ENCODE measurements around the gene YPEL4. TPM values are rescaled to one million over a fixed set of nuclear protein-coding genes. Genes with fewer than 3 reads are reported as not detected.
A peak's percentile ranks its signal among the peaks of the same experiment; 100 is the strongest.

The YPEL4 gene
- total RNA-seq, 1 donor from 2014 or later: 0.09 TPM

DNA sequence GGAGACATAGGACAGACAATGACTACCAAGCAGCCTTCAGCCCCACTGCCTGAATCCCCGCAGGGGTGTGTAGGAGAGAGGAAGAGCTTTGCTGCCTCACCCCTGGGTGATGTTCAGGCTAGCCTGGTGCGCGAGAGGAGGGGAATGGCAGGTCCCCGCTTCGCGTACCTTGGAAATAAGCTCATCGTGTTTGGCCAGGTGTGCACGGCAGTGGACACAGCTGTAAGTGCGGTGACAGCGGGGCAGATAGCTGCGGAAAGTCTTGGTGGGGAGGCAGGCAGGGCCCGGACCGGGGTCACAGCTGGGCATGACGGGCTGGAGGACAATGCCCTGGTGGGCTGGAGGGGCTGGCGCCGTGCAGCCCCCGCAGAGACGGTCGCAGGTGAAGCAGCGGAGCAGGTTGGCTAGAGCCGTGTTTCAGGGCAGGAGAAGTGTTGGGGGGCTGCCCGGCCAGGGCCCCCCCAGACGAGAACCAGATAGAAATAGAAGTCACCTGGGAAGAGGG is 2.9 kb downstream of the YPEL4 start:
- H3K27me3 Mint-ChIP-seq (ENCODE audit: low read depth, unreplicated experiment): no peaks in the 10 kb centered on the region
- peaks cover 75% of the 10 kb centered on the region for H4K20me1 ChIP-seq (ENCODE audit: insufficient read depth, low read length)

DNA sequence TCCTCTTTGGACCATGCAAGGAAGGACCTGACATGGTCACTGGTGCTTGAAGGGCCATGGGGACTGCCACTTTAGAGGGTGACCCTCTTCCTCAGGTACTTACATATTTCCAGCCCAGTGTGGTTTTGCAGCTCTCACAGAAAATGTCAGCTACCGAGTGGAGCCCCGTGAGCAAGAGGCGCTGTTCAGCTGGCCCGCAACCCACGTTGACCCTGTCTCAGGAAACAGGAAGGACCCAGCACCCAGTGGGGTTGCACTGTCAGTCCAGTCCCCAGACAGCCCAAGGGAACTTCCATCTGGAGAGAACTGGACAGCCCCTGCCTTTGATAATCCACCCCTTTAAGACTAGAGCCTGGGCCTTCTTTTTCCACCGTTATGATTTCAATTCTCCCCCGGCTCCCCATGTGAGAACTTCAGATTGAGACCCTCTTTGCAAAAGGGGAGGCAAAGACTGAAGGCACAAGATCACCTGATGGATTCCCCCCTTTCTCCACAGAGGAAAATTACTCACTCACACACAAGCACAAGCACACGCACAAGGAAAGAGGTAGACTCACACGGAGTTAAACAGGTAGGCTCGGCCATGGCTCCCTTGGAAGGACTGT is 3.4 kb downstream of the YPEL4 start:
- Mint-ChIP-seq H3K36me3 (ENCODE audit: low read depth, unreplicated experiment) (no peaks in the 10 kb centered on the region), H3K27ac (ENCODE audit: unreplicated experiment) (peak overlapping the region; percentile 77), H3K4me1 (ENCODE audit: low read depth, unreplicated experiment) (peaks cover 71% of the 10 kb centered on the region), H3K27me3 (ENCODE audit: low read depth, unreplicated experiment) (no peaks in the 10 kb centered on the region), H3K4me3 (ENCODE audit: unreplicated experiment) (peak overlapping the region; percentile 63), H3K9me3 (ENCODE audit: unreplicated experiment) (no peaks in the 10 kb centered on the region)
- no peak for DNase-seq (ENCODE audit: low read depth)
- Histone ChIP-seq H3K27me3 (ENCODE audit: insufficient read depth, low read length) (peaks cover 38% of the 10 kb centered on the region), H3K4me1 (ENCODE audit: insufficient read depth, low read length) (peaks cover 31% of the 10 kb centered on the region), H2AFZ (ENCODE audit: low read depth, low read length) (no peak overlapping the region), H3K36me3 (ENCODE audit: insufficient read depth, low read length) (no peaks in the 10 kb centered on the region), H3K9me3 (ENCODE audit: insufficient read depth, low read depth, low read length) (no peaks in the 10 kb centered on the region), H4K20me1 (ENCODE audit: insufficient read depth, low read length) (peaks cover 81% of the 10 kb centered on the region), H3K4me3 (ENCODE audit: insufficient read depth, low read depth, low read length) (no peak overlapping the region), H3K27ac (ENCODE audit: low read depth, low read length) (no peak overlapping the region), H3K79me2 (ENCODE audit: insufficient read depth, low read length) (peaks cover 6% of the 10 kb centered on the region), H3K4me2 (ENCODE audit: low read length) (peak overlapping the region; percentile 22), H3K9ac (ENCODE audit: low read length) (no peak overlapping the region)
- no peak for FAIRE-seq
- TF ChIP-seq, protein P1, sequence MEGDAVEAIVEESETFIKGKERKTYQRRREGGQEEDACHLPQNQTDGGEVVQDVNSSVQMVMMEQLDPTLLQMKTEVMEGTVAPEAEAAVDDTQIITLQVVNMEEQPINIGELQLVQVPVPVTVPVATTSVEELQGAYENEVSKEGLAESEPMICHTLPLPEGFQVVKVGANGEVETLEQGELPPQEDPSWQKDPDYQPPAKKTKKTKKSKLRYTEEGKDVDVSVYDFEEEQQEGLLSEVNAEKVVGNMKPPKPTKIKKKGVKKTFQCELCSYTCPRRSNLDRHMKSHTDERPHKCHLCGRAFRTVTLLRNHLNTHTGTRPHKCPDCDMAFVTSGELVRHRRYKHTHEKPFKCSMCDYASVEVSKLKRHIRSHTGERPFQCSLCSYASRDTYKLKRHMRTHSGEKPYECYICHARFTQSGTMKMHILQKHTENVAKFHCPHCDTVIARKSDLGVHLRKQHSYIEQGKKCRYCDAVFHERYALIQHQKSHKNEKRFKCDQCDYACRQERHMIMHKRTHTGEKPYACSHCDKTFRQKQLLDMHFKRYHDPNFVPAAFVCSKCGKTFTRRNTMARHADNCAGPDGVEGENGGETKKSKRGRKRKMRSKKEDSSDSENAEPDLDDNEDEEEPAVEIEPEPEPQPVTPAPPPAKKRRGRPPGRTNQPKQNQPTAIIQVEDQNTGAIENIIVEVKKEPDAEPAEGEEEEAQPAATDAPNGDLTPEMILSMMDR (IDR thresholded peaks at IDR 0.05; ENCODE audit: insufficient read depth, low read depth, low read length): no peak
- peak; percentile 19 for TF ChIP-seq EZH2 (IDR thresholded peaks at IDR 0.05; ENCODE audit: insufficient read depth, low read length)

More for the DNA sequence above, 2.9 kb downstream of the YPEL4 start:
- DNase-seq (ENCODE audit: low read depth) (no peak), FAIRE-seq (no peak)
- Histone ChIP-seq H3K27me3 (ENCODE audit: insufficient read depth, low read length) (peaks cover 39% of the 10 kb centered on the region), H3K79me2 (ENCODE audit: insufficient read depth, low read length) (peaks cover 1% of the 10 kb centered on the region), H3K9ac (ENCODE audit: low read length) (no peak overlapping the region), H3K4me1 (ENCODE audit: insufficient read depth, low read length) (peaks cover 31% of the 10 kb centered on the region), H3K4me2 (ENCODE audit: low read length) (peak overlapping the region; percentile 22), H3K4me3 (ENCODE audit: insufficient read depth, low read depth, low read length) (no peak overlapping the region), H2AFZ (ENCODE audit: low read depth, low read length) (no peak overlapping the region), H3K36me3 (ENCODE audit: insufficient read depth, low read length) (no peaks in the 10 kb centered on the region), H3K27ac (ENCODE audit: low read depth, low read length) (no peak overlapping the region), H3K9me3 (ENCODE audit: insufficient read depth, low read depth, low read length) (no peaks in the 10 kb centered on the region)
- peak overlapping the region; percentile 55 for H3K4me3 Mint-ChIP-seq (ENCODE audit: unreplicated experiment)
- H3K27ac Mint-ChIP-seq (ENCODE audit: unreplicated experiment): peak overlapping the region; percentile 77
- peaks cover 67% of the 10 kb centered on the region for H3K4me1 Mint-ChIP-seq (ENCODE audit: low read depth, unreplicated experiment)
- TF ChIP-seq, protein P1 (IDR thresholded peaks at IDR 0.05; ENCODE audit: insufficient read depth, low read depth, low read length): no peak
- TF ChIP-seq EZH2 (IDR thresholded peaks at IDR 0.05; ENCODE audit: insufficient read depth, low read length): peak; percentile 71
- H3K36me3 Mint-ChIP-seq (ENCODE audit: low read depth, unreplicated experiment): no peaks in the 10 kb centered on the region
- H3K9me3 Mint-ChIP-seq (ENCODE audit: unreplicated experiment): no peaks in the 10 kb centered on the region

GRCh38 chr11:57645689-57646085 is 4.0 kb downstream of the YPEL4 start:
- peak overlapping the region; percentile 63 for H3K4me3 Mint-ChIP-seq (ENCODE audit: unreplicated experiment)
- H3K4me1 ChIP-seq (ENCODE audit: insufficient read depth, low read length): peaks cover 33% of the 10 kb centered on the region

More at GRCh38 chr11:57645689-57646085, 4.0 kb downstream of the YPEL4 start:
- Mint-ChIP-seq H3K4me1 (ENCODE audit: low read depth, unreplicated experiment) (peaks cover 72% of the 10 kb centered on the region), H3K27ac (ENCODE audit: unreplicated experiment) (no peak overlapping the region), H3K27me3 (ENCODE audit: low read depth, unreplicated experiment) (no peaks in the 10 kb centered on the region), H3K9me3 (ENCODE audit: unreplicated experiment) (no peaks in the 10 kb centered on the region), H3K36me3 (ENCODE audit: low read depth, unreplicated experiment) (no peaks in the 10 kb centered on the region)
- no peak for DNase-seq (ENCODE audit: low read depth)
- Histone ChIP-seq H3K79me2 (ENCODE audit: insufficient read depth, low read length) (peaks cover 11% of the 10 kb centered on the region), H2AFZ (ENCODE audit: low read depth, low read length) (no peak overlapping the region), H3K27me3 (ENCODE audit: insufficient read depth, low read length) (peaks cover 37% of the 10 kb centered on the region), H4K20me1 (ENCODE audit: insufficient read depth, low read length) (peaks cover 87% of the 10 kb centered on the region), H3K36me3 (ENCODE audit: insufficient read depth, low read length) (no peaks in the 10 kb centered on the region), H3K9me3 (ENCODE audit: insufficient read depth, low read depth, low read length) (no peaks in the 10 kb centered on the region), H3K4me2 (ENCODE audit: low read length) (no peak overlapping the region), H3K27ac (ENCODE audit: low read depth, low read length) (no peak overlapping the region), H3K9ac (ENCODE audit: low read length) (no peak overlapping the region), H3K4me3 (ENCODE audit: insufficient read depth, low read depth, low read length) (no peak overlapping the region)
- TF ChIP-seq, protein P1 (IDR thresholded peaks at IDR 0.05; ENCODE audit: insufficient read depth, low read depth, low read length): no peak
- no peak for TF ChIP-seq EZH2 (IDR thresholded peaks at IDR 0.05; ENCODE audit: insufficient read depth, low read length)
- FAIRE-seq: no peak
